SK-N-SH (cell line): Measurements from ENCODE around the gene GABRB3. TPM values are rescaled to one million over a fixed set of nuclear protein-coding genes. Genes with fewer than 3 reads are reported as not detected.

Source experiments
- CTCF ChIA-PET: fragments of 300-600, 350-600 bp; formaldehyde crosslinking; extraction: SDS; loops from one replicate; lab custom pipeline; 2021; lab: Yijun Ruan, JAX
- POLR2A ChIA-PET: fragments of 350-600 bp; sonication (Branson Sonifier 250); formaldehyde crosslinking; extraction: SDS; loops from one replicate; lab custom pipeline; 2020; ENCODE audit warnings: antibody characterized with exemption, inconsistent platforms; lab: Yijun Ruan, JAX
- DNase-seq: peaks from one replicate; pipeline ENCODE4 v3.0.0; 2012
- H2AFZ ChIP-seq: fragments of 200-600 bp; sonication (generic); 2 replicates; pipeline ENCODE4 v1.8.1; 2016; ENCODE audit warnings: antibody characterized with exemption, mild to moderate bottlenecking, low read depth
- H3F3A ChIP-seq: fragments of 200-600 bp; sonication (generic); replicated peaks from 2 replicates; pipeline ENCODE3; 2016; ENCODE audit warnings: antibody characterized with exemption, mild to moderate bottlenecking; ENCODE audit not compliant: insufficient read depth
- H3K27ac ChIP-seq, 2 experiments: fragments of 200-500 bp in 1 of 2; fragments of 200-600 bp in 1 of 2; sonication (Bioruptor generic) in 1 of 2; sonication (generic), shearing (Covaris generic) in 1 of 2; 2 replicates each; pipeline versions ENCODE4 v1.5.1 to v1.6.1; 2014 to 2016; ENCODE audit warnings: low read depth in 2 of 2, inconsistent platforms in 1 of 2, low read length in 1 of 2, mild to moderate bottlenecking in 1 of 2, mixed read lengths in 1 of 2
- H3K27me3 ChIP-seq: fragments of 200-600 bp; sonication (generic), shearing (Covaris generic); 2 replicates; pipeline ENCODE4 v1.6.1; 2016; ENCODE audit warnings: mixed run types; ENCODE audit not compliant: insufficient read depth
- H3K36me3 ChIP-seq, 2 experiments: fragments of 200-500 bp in 1 of 2; fragments of 200-600 bp in 1 of 2; sonication (Bioruptor generic) in 1 of 2; sonication (generic) in 1 of 2; replicated peaks in 1 of 2; 2 replicates each; pipeline versions ENCODE3 to v1.5.1; 2014 to 2016; ENCODE audit warnings: low read length in 1 of 2, mild to moderate bottlenecking in 1 of 2; ENCODE audit not compliant: insufficient read depth in 2 of 2, control insufficient read depth in 1 of 2
- H3K4me1 ChIP-seq, 2 experiments: fragments of 200-500 bp in 1 of 2; fragments of 200-600 bp in 1 of 2; sonication (Bioruptor generic) in 1 of 2; sonication (generic), shearing (Covaris generic) in 1 of 2; 2 replicates each; pipeline versions ENCODE4 v1.5.1 to v1.6.1; 2014 to 2016; ENCODE audit warnings: low read depth in 1 of 2, low read length in 1 of 2, mixed run types in 1 of 2; ENCODE audit not compliant: insufficient read depth in 2 of 2, control insufficient read depth in 1 of 2
- H3K4me2 ChIP-seq: fragments of 200-600 bp; sonication (generic), shearing (Covaris generic); 2 replicates; pipeline ENCODE4 v1.6.1; 2017; ENCODE audit warnings: mixed run types
- H3K4me3 ChIP-seq, 2 experiments: fragments of 200-500 bp in 1 of 2; fragments of 200-600 bp in 1 of 2; sonication (Bioruptor generic) in 1 of 2; sonication (generic), shearing (Covaris generic) in 1 of 2; 2 replicates each; pipeline versions ENCODE4 v1.5.1 to v1.8.1; 2014 to 2016; ENCODE audit warnings: low read depth in 2 of 2, inconsistent platforms in 1 of 2, low read length in 1 of 2, mild to moderate bottlenecking in 1 of 2, mixed read lengths in 1 of 2, moderate library complexity in 1 of 2
- H3K79me2 ChIP-seq: fragments of 200-600 bp; sonication (generic); 2 replicates; pipeline ENCODE4 v1.8.1; 2017; ENCODE audit warnings: mild to moderate bottlenecking; ENCODE audit not compliant: insufficient read depth
- H3K9ac ChIP-seq: fragments of 200-600 bp; sonication (generic); 2 replicates; pipeline ENCODE4 v1.6.1; 2017; ENCODE audit warnings: mixed run types
- H3K9me2 ChIP-seq: fragments of 200-600 bp; sonication (generic); 2 replicates; pipeline ENCODE4 v1.6.1; 2017; ENCODE audit warnings: mixed run types
- H3K9me3 ChIP-seq: fragments of 200-600 bp; sonication (generic); 2 replicates; pipeline ENCODE4 v1.6.1; 2017; ENCODE audit warnings: mixed run types, mild to moderate bottlenecking, moderate library complexity
- H4K20me1 ChIP-seq: fragments of 200-600 bp; sonication (generic); 2 replicates; pipeline ENCODE4 v1.6.1; 2017; ENCODE audit warnings: mild to moderate bottlenecking, mixed run types; ENCODE audit not compliant: insufficient read depth
- CHD2 ChIP-seq: fragments of 150-350 bp; IDR thresholded peaks from 2 replicates; pipeline ENCODE4 v1.6.1; 2018; ENCODE audit warnings: low read length; ENCODE audit not compliant: partially characterized antibody
- EP300 ChIP-seq, 2 experiments: IDR thresholded peaks; 2 replicates each; pipeline versions ENCODE4 v1.4.0 to v1.6.1; 2012; ENCODE audit warnings: borderline replicate concordance in 1 of 2, low read depth in 1 of 2, low read length in 1 of 2
- EZH2phosphoT487 ChIP-seq: fragments of 200-600 bp; sonication (generic); IDR thresholded peaks from 2 replicates; pipeline ENCODE4 v1.6.1; 2017; ENCODE audit warnings: low read depth, mixed run types, mild to moderate bottlenecking, antibody characterized with exemption, moderate library complexity, borderline replicate concordance
- FOXM1 ChIP-seq: IDR thresholded peaks from 2 replicates; pipeline ENCODE4 v1.4.0; 2012; ENCODE audit warnings: low read depth, mild to moderate bottlenecking
- GABPA ChIP-seq: IDR thresholded peaks from 2 replicates; pipeline ENCODE4 v1.4.0; 2012; ENCODE audit warnings: low read depth, mild to moderate bottlenecking
- GATA2 ChIP-seq: sonication (generic); formaldehyde crosslinking; IDR thresholded peaks from 2 replicates; pipeline ENCODE4 v1.5.0; 2020; ENCODE audit warnings: mild to moderate bottlenecking, missing genetic modification reagents
- JUND ChIP-seq: IDR thresholded peaks from 2 replicates; pipeline ENCODE4 v1.4.0; 2012
- MAX ChIP-seq: IDR thresholded peaks from 2 replicates; pipeline ENCODE4 v1.4.0; 2012; ENCODE audit warnings: low read depth
- MEF2A ChIP-seq: IDR thresholded peaks from 2 replicates; pipeline ENCODE4 v1.4.0; 2012; ENCODE audit warnings: low read depth, borderline replicate concordance
- MXI1 ChIP-seq: IDR thresholded peaks from 2 replicates; pipeline ENCODE4 v1.6.1; 2012; ENCODE audit warnings: mild to moderate bottlenecking, low read depth, low read length, improper control_type of control experiment
- POLR2AphosphoS5 ChIP-seq: IDR thresholded peaks from 2 replicates; pipeline ENCODE4 v1.6.1; 2012; ENCODE audit warnings: low read depth, low read length
- RAD21 ChIP-seq: IDR thresholded peaks from 2 replicates; pipeline ENCODE4 v1.6.1; 2012; ENCODE audit warnings: mild to moderate bottlenecking, low read length
- RCOR1 ChIP-seq: fragments of 150-350 bp; IDR thresholded peaks from 2 replicates; pipeline ENCODE4 v1.6.1; 2017; ENCODE audit warnings: antibody characterized with exemption, low read length
- SMC3 ChIP-seq: IDR thresholded peaks from 2 replicates; pipeline ENCODE4 v1.6.1; 2012; ENCODE audit warnings: low read depth, low read length, improper control_type of control experiment
- TAF1 ChIP-seq: IDR thresholded peaks from 2 replicates; pipeline ENCODE4 v1.6.1; 2012; ENCODE audit warnings: low read depth, mild to moderate bottlenecking, low read length, moderate library complexity, borderline replicate concordance
- TCF12 ChIP-seq: IDR thresholded peaks from 2 replicates; pipeline ENCODE4 v1.4.0; 2012
- TEAD4 ChIP-seq: IDR thresholded peaks from 2 replicates; pipeline ENCODE4 v1.4.0; 2012; ENCODE audit warnings: mild to moderate bottlenecking, borderline replicate concordance; ENCODE audit not compliant: insufficient read depth
- USF2 ChIP-seq: fragments of 150-350 bp; IDR thresholded peaks from 2 replicates; pipeline ENCODE4 v1.6.1; 2017; ENCODE audit warnings: antibody characterized with exemption, low read length, low read depth, borderline replicate concordance
- YY1 ChIP-seq: IDR thresholded peaks from 2 replicates; pipeline ENCODE4 v1.4.0; 2012; ENCODE audit warnings: low read depth, mild to moderate bottlenecking
- ZBTB33 ChIP-seq: IDR thresholded peaks from 2 replicates; pipeline ENCODE4 v1.4.0; 2012; ENCODE audit warnings: low read depth, borderline replicate concordance
- WGBS: methylation state at CpG from one replicate; pipeline ENCODE4 v1.1.6; 2017; ENCODE audit warnings: low lambda C conversion rate; 5-methylcytosine and 5-hydroxymethylcytosine counted together
- polyA plus RNA-seq, 3 experiments: library from polyadenylated mRNA; depleted of rRNA; stranded (reverse); fragments of >200 nt; gene quantifications; 2 replicates each; pipeline ENCODE4 v1.2.3, GENCODE V29; 2012

Gene GABRB3
- polyA plus RNA-seq, 1 of the 3 experiments (the other 2 are of a cell fraction) = 0.10 TPM

GRCh38 chr15:26572602-26573350 is 200.1 kb downstream of the GABRB3 start:
- DNase-seq = no peak
- Histone ChIP-seq H3K27me3 (no peaks in the 10 kb centered on the region), H3F3A (no peaks in the 10 kb centered on the region), H3K9ac (no peak overlapping the region), H3K79me2 (no peaks in the 10 kb centered on the region), H2AFZ (no peak overlapping the region), H3K4me3 (no peak overlapping the region), H4K20me1 (no peaks in the 10 kb centered on the region), H3K9me2 (no peaks in the 10 kb centered on the region), H3K4me2 (no peak overlapping the region), H3K9me3 (no peaks in the 10 kb centered on the region), H3K36me3 (no peaks in the 10 kb centered on the region), H3K4me1 (no peaks in the 10 kb centered on the region), H3K27ac (no peak overlapping the region)
- TF ChIP-seq YY1 = no peak
- TF ChIP-seq RAD21 = no peak
- no peak for TF ChIP-seq CHD2
- no peak for TF ChIP-seq ZBTB33
- no peak for TF ChIP-seq EZH2phosphoT487
- TF ChIP-seq JUND = no peak
- TF ChIP-seq USF2 = no peak
- no peak for TF ChIP-seq TCF12
- TF ChIP-seq GABPA = no peak
- CTCF ChIA-PET = no interaction called here
- 34% methylated on average over 5 of the region's 5 CpGs for WGBS
- POLR2A ChIA-PET = no interaction called here

- CTCF ChIA-PET = no interaction called here
- H2AFZ ChIP-seq = no peak overlapping the region
- TF ChIP-seq MEF2A = no peak
- no peak for TF ChIP-seq GATA2 (CRISPR knock-in tag)
- TF ChIP-seq TAF1 = no peak
- no peak for TF ChIP-seq EZH2phosphoT487
- no peak for TF ChIP-seq CHD2
- no peak for TF ChIP-seq MXI1
- TF ChIP-seq SMC3 = no peak
- TF ChIP-seq USF2 = no peak
- TF ChIP-seq TEAD4 = no peak
- TF ChIP-seq JUND = no peak
- no peak for TF ChIP-seq ZBTB33
- no peak for TF ChIP-seq MAX
- no peak for TF ChIP-seq EP300 (IDR thresholded peaks at IDR 0.05; ENCODE audit: borderline replicate concordance in 1 of 2, low read depth in 1 of 2, low read length in 1 of 2)
- TF ChIP-seq RCOR1 = no peak
- TF ChIP-seq RAD21 = no peak
- no peak for TF ChIP-seq POLR2AphosphoS5
- TF ChIP-seq FOXM1 = no peak
- TF ChIP-seq TCF12 = no peak
- TF ChIP-seq, all 33 proteins: peak for 0
- Histone ChIP-seq H3K4me1 (no peaks in the 10 kb centered on the region), H3K36me3 (no peaks in the 10 kb centered on the region), H3K27me3 (no peaks in the 10 kb centered on the region), H3K9me2 (no peaks in the 10 kb centered on the region), H3F3A (no peaks in the 10 kb centered on the region), H3K9me3 (no peaks in the 10 kb centered on the region), H3K79me2 (no peaks in the 10 kb centered on the region), H3K4me3 (no peak overlapping the region), H4K20me1 (no peaks in the 10 kb centered on the region), H3K27ac (no peak overlapping the region), H3K4me2 (no peak overlapping the region), H3K9ac (no peak overlapping the region)
- no peak for DNase-seq
- 15% methylated on average over 5 of the region's 5 CpGs for WGBS
- POLR2A ChIA-PET = no interaction called here
These were observed 201.5 kb downstream of the GABRB3 start for GRCh38 chr15:26571346-26571745.
